SK-N-MC (cell line): ENCODE data around the gene ESYT3.
"Not testable (repeated sequence)": the region's sequence is repeated elsewhere in the genome, so short reads cannot be mapped to it uniquely, and the experiment has no call there.

Experiments
- DNase-seq: peaks from one replicate; pipeline ENCODE4 v3.0.0-alpha.2; 2011; ENCODE audit warnings: low read depth, low spot score
- H3K27ac ChIP-seq: fragments of 200-600 bp; sonication (generic); 2 replicates; pipeline ENCODE4 v1.5.1; 2016; ENCODE audit warnings: mixed run types
- H3K36me3 ChIP-seq: fragments of 200-600 bp; sonication (generic); 2 replicates; pipeline ENCODE4 v1.6.1; 2017; ENCODE audit warnings: antibody characterized with exemption, low read length, mixed read lengths; ENCODE audit not compliant: insufficient read depth
- H3K4me3 ChIP-seq: fragments of 200-600 bp; sonication (generic); 2 replicates; pipeline ENCODE4 v1.5.1; 2016
- H3K9ac ChIP-seq: fragments of 200-600 bp; sonication (generic); 2 replicates; pipeline ENCODE4 v1.8.0; 2017; ENCODE audit warnings: mixed run types, mixed read lengths; ENCODE audit not compliant: insufficient read length
- H3K9me3 ChIP-seq: fragments of 200-600 bp; sonication (generic); 2 replicates; pipeline ENCODE4 v1.6.1; 2017; ENCODE audit warnings: low read depth, mild to moderate bottlenecking, antibody characterized with exemption, low read length, moderate library complexity, mixed read lengths
- EZH2 ChIP-seq: fragments of 200-600 bp; sonication (generic); IDR thresholded peaks from one replicate; pipeline ENCODE4 v1.6.1; 2017; ENCODE audit warnings: antibody characterized with exemption
- FOXP2 ChIP-seq: optimal IDR thresholded peaks from 2 replicates; pipeline ENCODE3; 2011; ENCODE audit warnings: mild to moderate bottlenecking, moderate library complexity; ENCODE audit not compliant: insufficient read depth; ENCODE audit errors: extremely low read length, control extremely low read depth
- POLR2AphosphoS5 ChIP-seq: IDR thresholded peaks from 2 replicates; pipeline ENCODE4 v1.6.1; 2012; ENCODE audit warnings: mild to moderate bottlenecking, low read depth, low read length, borderline replicate concordance

The ESYT3 gene

GRCh38 chr3:138497021-138497420, 62.6 kb downstream of the ESYT3 start:
- no peak overlapping the region for H3K27ac ChIP-seq
- H3K9ac ChIP-seq, result no peak overlapping the region
- no peak overlapping the region for H3K4me3 ChIP-seq
- no peaks in the 10 kb centered on the region for H3K9me3 ChIP-seq
- H3K36me3 ChIP-seq, result no peaks in the 10 kb centered on the region
- TF ChIP-seq EZH2 (no peak), POLR2AphosphoS5 (no peak), FOXP2 (no peak)
- no peak for DNase-seq

GRCh38 chr3:138497851-138498250, 63.4 kb downstream of the ESYT3 start:
- no peak overlapping the region for H3K4me3 ChIP-seq
- H3K27ac ChIP-seq, result no peak overlapping the region
- no peak overlapping the region for H3K9ac ChIP-seq
- no peaks in the 10 kb centered on the region for H3K36me3 ChIP-seq
- no peak for TF ChIP-seq POLR2AphosphoS5
- no peak for TF ChIP-seq FOXP2
- TF ChIP-seq EZH2, result no peak
- no peaks in the 10 kb centered on the region for H3K9me3 ChIP-seq
- no peak for DNase-seq

- Histone ChIP-seq H3K36me3 (no peaks in the 10 kb centered on the region), H3K4me3 (no peak overlapping the region), H3K9me3 (no peaks in the 10 kb centered on the region), H3K9ac (no peak overlapping the region), H3K27ac (no peak overlapping the region)
- DNase-seq, result no peak
- no peak for TF ChIP-seq EZH2
- TF ChIP-seq FOXP2, result no peak
- TF ChIP-seq POLR2AphosphoS5, result no peak
Observed at GRCh38 chr3:138498991-138499390, 64.6 kb downstream of the ESYT3 start.

GRCh38 chr3:138507524-138507923, 73.1 kb downstream of the ESYT3 start:
- no peak overlapping the region for H3K4me3 ChIP-seq
- DNase-seq, result no peak
- H3K36me3 ChIP-seq, result no peaks in the 10 kb centered on the region
- H3K9me3 ChIP-seq, result no peaks in the 10 kb centered on the region
- H3K9ac ChIP-seq, result no peak overlapping the region
- TF ChIP-seq POLR2AphosphoS5 (no peak), FOXP2 (no peak), EZH2 (no peak)
- no peak overlapping the region for H3K27ac ChIP-seq

- Histone ChIP-seq H3K27ac (no peak overlapping the region), H3K9me3 (no peaks in the 10 kb centered on the region), H3K4me3 (no peak overlapping the region), H3K36me3 (no peaks in the 10 kb centered on the region), H3K9ac (no peak overlapping the region)
- TF ChIP-seq POLR2AphosphoS5, result no peak
- TF ChIP-seq EZH2, result no peak
- no peak for DNase-seq
Observed at GRCh38 chr3:138509586-138509985, 75.2 kb downstream of the ESYT3 start.

GRCh38 chr3:138511945-138512344, 77.5 kb downstream of the ESYT3 start:
- no peak overlapping the region for H3K27ac ChIP-seq

GRCh38 chr3:138513090-138513843, 78.9 kb downstream of the ESYT3 start:
- no peak overlapping the region for H3K27ac ChIP-seq
- DNase-seq, result no peak
- TF ChIP-seq POLR2AphosphoS5 (no peak), FOXP2 (no peak), EZH2 (no peak)
- H3K9me3 ChIP-seq, result no peaks in the 10 kb centered on the region
- H3K36me3 ChIP-seq, result no peaks in the 10 kb centered on the region
- H3K4me3 ChIP-seq, result no peak overlapping the region
- H3K9ac ChIP-seq, result no peak overlapping the region

More at GRCh38 chr3:138511945-138512344, 77.5 kb downstream of the ESYT3 start:
- no peak for DNase-seq
- Histone ChIP-seq H3K9me3 (no peaks in the 10 kb centered on the region), H3K4me3 (no peak overlapping the region), H3K36me3 (no peaks in the 10 kb centered on the region), H3K9ac (no peak overlapping the region)
- TF ChIP-seq FOXP2, result no peak
- TF ChIP-seq EZH2, result no peak
- no peak for TF ChIP-seq POLR2AphosphoS5

GRCh38 chr3:138521445-138521844, 87.0 kb downstream of the ESYT3 start:
- H3K4me3 ChIP-seq, DNase-seq, H3K9ac ChIP-seq, H3K9me3 ChIP-seq, H3K27ac ChIP-seq, H3K36me3 ChIP-seq: not testable (repeated sequence)
